GM04504 (cell line): Measurements from ENCODE around the gene MAP3K8.

Source experiments
- DNase-seq: peaks from one replicate; pipeline ENCODE4 v3.0.0-alpha.2; 2012; ENCODE audit warnings: low read depth

Gene MAP3K8

GRCh38 chr10:30490289-30491000, 56.5 kb downstream of the MAP3K8 start:
- DNase-seq, result no peak

- DNase-seq, result peak; percentile 13
Observed at GRCh38 chr10:30491204-30491915, 57.4 kb downstream of the MAP3K8 start.

- DNase-seq, result no peak
Observed at GRCh38 chr10:30491916-30492515, 58.0 kb downstream of the MAP3K8 start.

- DNase-seq, result peak; percentile 21
Observed at GRCh38 chr10:30493609-30494530, 59.9 kb downstream of the MAP3K8 start.

GRCh38 chr10:30494558-30494957, 60.6 kb downstream of the MAP3K8 start:
- no peak for DNase-seq

- no peak for DNase-seq
Observed at GRCh38 chr10:30495687-30496086, 61.7 kb downstream of the MAP3K8 start.

GRCh38 chr10:30499816-30500215, 65.8 kb downstream of the MAP3K8 start:
- DNase-seq, result no peak

- DNase-seq, result no peak
Observed at GRCh38 chr10:30500534-30500933, 66.5 kb downstream of the MAP3K8 start.

GRCh38 chr10:30500963-30501504, 67.0 kb downstream of the MAP3K8 start:
- DNase-seq, result no peak

GRCh38 chr10:30502266-30503060, 68.5 kb downstream of the MAP3K8 start:
- no peak for DNase-seq

- DNase-seq, result no peak
Observed at GRCh38 chr10:30503700-30504266, 69.8 kb downstream of the MAP3K8 start.

GRCh38 chr10:30505543-30506298, 71.7 kb downstream of the MAP3K8 start:
- DNase-seq, result no peak

- no peak for DNase-seq
Observed at GRCh38 chr10:30509508-30509907, 75.5 kb downstream of the MAP3K8 start.

- DNase-seq, result peak; percentile 47
Observed at GRCh38 chr10:30510184-30510931, 76.4 kb downstream of the MAP3K8 start.

- DNase-seq, result no peak
Observed at GRCh38 chr10:30510932-30511700, 77.1 kb downstream of the MAP3K8 start.
